ENCODE data around the gene ASGR2.

ASGR2 gene

GRCh38 chr17:7112510-7113108, 2.0 kb downstream of the ASGR2 start:
- H3K4me3 ChIP-seq (replicated peaks; ENCODE audit: low read depth, low read length): no peak overlapping the region
- no peak for TF ChIP-seq CTCF (IDR thresholded peaks at IDR 0.05; ENCODE audit: low read length, missing control alignments)
- no peak for DNase-seq (ENCODE audit: low read depth)

GRCh38 chr17:7111784-7112509, 2.7 kb downstream of the ASGR2 start:
- TF ChIP-seq CTCF (IDR thresholded peaks at IDR 0.05; ENCODE audit: low read length, missing control alignments): no peak
- DNase-seq (ENCODE audit: low read depth): no peak
- H3K4me3 ChIP-seq (replicated peaks; ENCODE audit: low read depth, low read length): no peak overlapping the region

- H3K4me3 ChIP-seq (replicated peaks; ENCODE audit: low read depth, low read length): no peak overlapping the region
- no peak for TF ChIP-seq CTCF (IDR thresholded peaks at IDR 0.05; ENCODE audit: low read length, missing control alignments)
- DNase-seq (ENCODE audit: low read depth): no peak
Measured at GRCh38 chr17:7110617-7111306, 3.9 kb downstream of the ASGR2 start.

GRCh38 chr17:7109461-7110322, 4.9 kb downstream of the ASGR2 start:
- no peak for DNase-seq (ENCODE audit: low read depth)
- TF ChIP-seq CTCF (IDR thresholded peaks at IDR 0.05; ENCODE audit: low read length, missing control alignments): no peak
- H3K4me3 ChIP-seq (replicated peaks; ENCODE audit: low read depth, low read length): no peak overlapping the region

- TF ChIP-seq CTCF (IDR thresholded peaks at IDR 0.05; ENCODE audit: low read length, missing control alignments): no peak
Measured at GRCh38 chr17:7108981-7109380, 5.6 kb downstream of the ASGR2 start.

GRCh38 chr17:7108560-7108925, 6.1 kb downstream of the ASGR2 start:
- no peak for DNase-seq (ENCODE audit: low read depth)
- TF ChIP-seq CTCF (IDR thresholded peaks at IDR 0.05; ENCODE audit: low read length, missing control alignments): no peak

More at GRCh38 chr17:7108981-7109380, 5.6 kb downstream of the ASGR2 start:
- DNase-seq (ENCODE audit: low read depth): no peak
- no peak overlapping the region for H3K4me3 ChIP-seq (replicated peaks; ENCODE audit: low read depth, low read length)

More at GRCh38 chr17:7108560-7108925, 6.1 kb downstream of the ASGR2 start:
- H3K4me3 ChIP-seq (replicated peaks; ENCODE audit: low read depth, low read length): no peak overlapping the region
